ENCODE measurements around the gene GAS2. TPM values are rescaled to one million over a fixed set of nuclear protein-coding genes. Genes with fewer than 3 reads are reported as not detected.

Gene GAS2
- total and polyA plus RNA-seq, 4 donors: 0.58 to 9.8 (median 1.2) TPM

GRCh38 chr11:22732588-22732987 is 66.2 kb downstream of the GAS2 start:
- ATAC-seq (ENCODE audit: insufficient read depth, low FRiP score) (no peak), DNase-seq (no peak)
- H3K27ac ChIP-seq (ENCODE audit: low read depth in 1 of 2, low read length in 1 of 2): no peak overlapping the region
- WGBS, 2 donors: 47 to 75% methylated on average over 2 of the region's 2 CpGs
- no peak for TF ChIP-seq CTCF (IDR thresholded peaks at IDR 0.05; ENCODE audit: control extremely low read depth, extremely low read depth)
- H3K9ac ChIP-seq (ENCODE audit: insufficient read depth in 1 of 2, low read length in 2 of 2): no peak overlapping the region
- H3K36me3 ChIP-seq (ENCODE audit: control insufficient read depth in 4 of 4, insufficient read depth in 4 of 4, low read length in 4 of 4): no peaks in the 10 kb centered on the region
- no peak overlapping the region for H3K4me3 ChIP-seq
- H3K4me1 ChIP-seq (ENCODE audit: control insufficient read depth in 5 of 5, insufficient read depth in 5 of 5, low read length in 5 of 5): no peaks in the 10 kb centered on the region
- no peaks in the 10 kb centered on the region for H3K9me3 ChIP-seq (ENCODE audit: control insufficient read depth in 4 of 4, insufficient read depth in 3 of 4, low read length in 3 of 4)
- no peaks in the 10 kb centered on the region for H3K27me3 ChIP-seq (ENCODE audit: control insufficient read depth in 3 of 3, insufficient read depth in 3 of 3, low read length in 2 of 3)

GRCh38 chr11:22733475-22734248 is 67.3 kb downstream of the GAS2 start:
- H3K27ac ChIP-seq (ENCODE audit: low read depth in 1 of 2, low read length in 1 of 2): no peak overlapping the region
- no peaks in the 10 kb centered on the region for H3K27me3 ChIP-seq (ENCODE audit: control insufficient read depth in 3 of 3, insufficient read depth in 3 of 3, low read length in 2 of 3)
- WGBS, 2 donors: 82 to 93% methylated on average over 1 of the region's 1 CpG
- no peaks in the 10 kb centered on the region for H3K4me1 ChIP-seq (ENCODE audit: control insufficient read depth in 5 of 5, insufficient read depth in 5 of 5, low read length in 5 of 5)
- H3K9ac ChIP-seq (ENCODE audit: insufficient read depth in 1 of 2, low read length in 2 of 2): no peak overlapping the region
- no peak for ATAC-seq (ENCODE audit: insufficient read depth, low FRiP score)
- no peak overlapping the region for H3K4me3 ChIP-seq
- H3K9me3 ChIP-seq (ENCODE audit: control insufficient read depth in 4 of 4, insufficient read depth in 3 of 4, low read length in 3 of 4): no peaks in the 10 kb centered on the region
- no peak for DNase-seq
- H3K36me3 ChIP-seq (ENCODE audit: control insufficient read depth in 4 of 4, insufficient read depth in 4 of 4, low read length in 4 of 4): no peaks in the 10 kb centered on the region
- TF ChIP-seq CTCF (IDR thresholded peaks at IDR 0.05; ENCODE audit: control extremely low read depth, extremely low read depth): no peak

GRCh38 chr11:22734628-22735345 is 68.4 kb downstream of the GAS2 start:
- H3K27ac ChIP-seq (ENCODE audit: low read depth in 1 of 2, low read length in 1 of 2): no peak overlapping the region
- H3K4me1 ChIP-seq (ENCODE audit: control insufficient read depth in 5 of 5, insufficient read depth in 5 of 5, low read length in 5 of 5): no peaks in the 10 kb centered on the region
- H3K27me3 ChIP-seq (ENCODE audit: control insufficient read depth in 3 of 3, insufficient read depth in 3 of 3, low read length in 2 of 3): no peaks in the 10 kb centered on the region
- H3K4me3 ChIP-seq: no peak overlapping the region
- 83 to 84% methylated on average over 2 of the region's 2 CpGs for WGBS, 2 donors
- DNase-seq (no peak), ATAC-seq (ENCODE audit: insufficient read depth, low FRiP score) (no peak)
- H3K9me3 ChIP-seq (ENCODE audit: control insufficient read depth in 4 of 4, insufficient read depth in 3 of 4, low read length in 3 of 4): no peaks in the 10 kb centered on the region
- no peaks in the 10 kb centered on the region for H3K36me3 ChIP-seq (ENCODE audit: control insufficient read depth in 4 of 4, insufficient read depth in 4 of 4, low read length in 4 of 4)
- H3K9ac ChIP-seq (ENCODE audit: insufficient read depth in 1 of 2, low read length in 2 of 2): no peak overlapping the region
- no peak for TF ChIP-seq CTCF (IDR thresholded peaks at IDR 0.05; ENCODE audit: control extremely low read depth, extremely low read depth)

All from lung (tissue), 12 donors.